ENCODE results near the gene CADPS.

CADPS gene

GRCh38 chr3:62718011-62718410, 157.2 kb downstream of the CADPS start:
- DNase-seq (ENCODE audit: low read depth in 1 of 2, low spot score in 1 of 2): no peak

GRCh38 chr3:62712746-62713145, 162.5 kb downstream of the CADPS start:
- TF ChIP-seq POLR2AphosphoS5 (IDR thresholded peaks at IDR 0.05; ENCODE audit: low read depth): no peak
- DNase-seq (ENCODE audit: low read depth in 1 of 2, low spot score in 1 of 2): no peak
- Histone ChIP-seq H3K27me3 (ENCODE audit: insufficient read depth, poor library complexity, severe bottlenecking) (no peaks in the 10 kb centered on the region), H3K27ac (replicated peaks) (no peak overlapping the region), H3K4me3 (replicated peaks; ENCODE audit: insufficient read depth, low read length) (no peak overlapping the region)

More at GRCh38 chr3:62718011-62718410, 157.2 kb downstream of the CADPS start:
- Histone ChIP-seq H3K27me3 (ENCODE audit: insufficient read depth, poor library complexity, severe bottlenecking) (no peaks in the 10 kb centered on the region), H3K4me3 (replicated peaks; ENCODE audit: insufficient read depth, low read length) (no peak overlapping the region), H3K27ac (replicated peaks) (no peak overlapping the region)
- TF ChIP-seq POLR2AphosphoS5 (IDR thresholded peaks at IDR 0.05; ENCODE audit: low read depth): no peak
- no peak for TF ChIP-seq GABPA (IDR thresholded peaks at IDR 0.05; ENCODE audit: low read depth)
- TF ChIP-seq REST (IDR thresholded peaks at IDR 0.05; ENCODE audit: insufficient replicate concordance, low read depth): no peak
- no peak for TF ChIP-seq SPI1 (IDR thresholded peaks at IDR 0.05; ENCODE audit: borderline replicate concordance, low read depth)
- TF ChIP-seq, protein P1, sequence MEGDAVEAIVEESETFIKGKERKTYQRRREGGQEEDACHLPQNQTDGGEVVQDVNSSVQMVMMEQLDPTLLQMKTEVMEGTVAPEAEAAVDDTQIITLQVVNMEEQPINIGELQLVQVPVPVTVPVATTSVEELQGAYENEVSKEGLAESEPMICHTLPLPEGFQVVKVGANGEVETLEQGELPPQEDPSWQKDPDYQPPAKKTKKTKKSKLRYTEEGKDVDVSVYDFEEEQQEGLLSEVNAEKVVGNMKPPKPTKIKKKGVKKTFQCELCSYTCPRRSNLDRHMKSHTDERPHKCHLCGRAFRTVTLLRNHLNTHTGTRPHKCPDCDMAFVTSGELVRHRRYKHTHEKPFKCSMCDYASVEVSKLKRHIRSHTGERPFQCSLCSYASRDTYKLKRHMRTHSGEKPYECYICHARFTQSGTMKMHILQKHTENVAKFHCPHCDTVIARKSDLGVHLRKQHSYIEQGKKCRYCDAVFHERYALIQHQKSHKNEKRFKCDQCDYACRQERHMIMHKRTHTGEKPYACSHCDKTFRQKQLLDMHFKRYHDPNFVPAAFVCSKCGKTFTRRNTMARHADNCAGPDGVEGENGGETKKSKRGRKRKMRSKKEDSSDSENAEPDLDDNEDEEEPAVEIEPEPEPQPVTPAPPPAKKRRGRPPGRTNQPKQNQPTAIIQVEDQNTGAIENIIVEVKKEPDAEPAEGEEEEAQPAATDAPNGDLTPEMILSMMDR (IDR thresholded peaks at IDR 0.05; ENCODE audit: insufficient read depth, low read length): no peak

DNA sequence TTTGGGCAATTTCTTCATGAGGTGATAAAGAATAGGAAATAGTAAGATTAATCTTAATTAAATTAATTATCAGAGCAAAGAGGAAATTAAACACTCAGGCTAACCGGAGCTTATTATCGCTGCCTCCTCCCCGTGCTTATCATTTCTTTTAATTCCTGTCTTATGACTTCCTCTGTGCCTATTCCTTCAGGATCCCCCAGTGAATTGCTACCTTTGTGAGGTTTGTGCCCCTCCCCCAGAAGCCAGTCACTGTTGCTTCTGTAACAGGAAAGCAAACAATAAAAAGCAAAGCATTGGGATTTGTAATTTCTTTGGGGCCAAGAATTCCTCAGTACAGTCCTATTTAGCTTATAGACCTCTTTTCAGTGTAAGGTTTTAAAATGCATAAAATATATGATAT, 164.5 kb downstream of the CADPS start:
- Histone ChIP-seq H3K4me3 (replicated peaks; ENCODE audit: insufficient read depth, low read length) (no peak overlapping the region), H3K27ac (replicated peaks) (no peak overlapping the region), H3K27me3 (ENCODE audit: insufficient read depth, poor library complexity, severe bottlenecking) (no peaks in the 10 kb centered on the region)
- no peak for DNase-seq (ENCODE audit: low read depth in 1 of 2, low spot score in 1 of 2)
- TF ChIP-seq GABPA (IDR thresholded peaks at IDR 0.05; ENCODE audit: low read depth): no peak
- TF ChIP-seq POLR2AphosphoS5 (IDR thresholded peaks at IDR 0.05; ENCODE audit: low read depth): no peak
- TF ChIP-seq REST (IDR thresholded peaks at IDR 0.05; ENCODE audit: insufficient replicate concordance, low read depth): no peak
- TF ChIP-seq, protein P1 (IDR thresholded peaks at IDR 0.05; ENCODE audit: insufficient read depth, low read length): no peak
- TF ChIP-seq SPI1 (IDR thresholded peaks at IDR 0.05; ENCODE audit: borderline replicate concordance, low read depth): no peak

DNA sequence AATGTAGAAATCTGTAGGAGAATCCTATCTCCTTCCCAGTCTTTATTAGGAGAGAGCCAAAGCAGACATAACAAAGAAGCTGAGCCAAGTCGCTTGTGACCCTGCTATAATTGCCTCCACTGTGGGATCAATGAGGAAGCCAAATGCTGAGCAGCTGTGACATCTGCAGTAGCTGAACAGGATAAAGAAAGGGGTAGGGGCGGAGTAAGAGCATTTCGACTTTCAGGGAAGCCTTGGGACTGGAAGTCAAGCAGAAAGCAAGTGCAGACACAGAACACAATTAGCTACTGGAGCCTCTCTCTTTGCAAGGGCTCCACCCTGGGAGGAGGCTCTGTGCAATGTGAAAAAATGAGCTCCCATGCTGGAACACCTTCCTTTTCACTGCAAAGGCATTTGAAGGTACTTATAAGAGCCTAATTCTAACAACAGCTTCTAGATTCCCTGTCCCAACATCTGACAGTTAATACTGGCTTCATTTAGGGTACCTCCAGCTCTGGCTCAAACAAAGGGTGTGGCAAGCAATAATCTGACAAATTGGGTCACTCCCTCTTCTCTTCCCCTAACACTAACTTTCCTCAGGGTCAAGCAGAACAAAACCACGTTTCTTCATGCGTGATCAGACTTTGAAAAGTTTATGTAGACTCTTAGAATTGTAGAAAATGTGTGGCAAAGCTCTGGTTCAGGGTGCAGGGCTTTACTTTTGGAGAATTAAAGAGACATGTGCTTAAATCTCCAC, 166.4 kb downstream of the CADPS start:
- Histone ChIP-seq H3K27ac (replicated peaks) (no peak overlapping the region), H3K27me3 (ENCODE audit: insufficient read depth, poor library complexity, severe bottlenecking) (no peaks in the 10 kb centered on the region), H3K4me3 (replicated peaks; ENCODE audit: insufficient read depth, low read length) (no peak overlapping the region)
- DNase-seq (ENCODE audit: low read depth in 1 of 2, low spot score in 1 of 2): no peak
- TF ChIP-seq REST (IDR thresholded peaks at IDR 0.05; ENCODE audit: insufficient replicate concordance, low read depth) (no peak), SPI1 (IDR thresholded peaks at IDR 0.05; ENCODE audit: borderline replicate concordance, low read depth) (no peak), POLR2AphosphoS5 (IDR thresholded peaks at IDR 0.05; ENCODE audit: low read depth) (no peak), GABPA (IDR thresholded peaks at IDR 0.05; ENCODE audit: low read depth) (no peak)
- TF ChIP-seq, protein P1 (IDR thresholded peaks at IDR 0.05; ENCODE audit: insufficient read depth, low read length): no peak
